PC-9 (cell line): ENCODE results near the gene PNMA6E. TPM values are rescaled to one million over a fixed set of nuclear protein-coding genes. Genes with fewer than 3 reads are reported as not detected.

ENCODE experiments used
- BruUV-seq: library from RNA; stranded (reverse); fragments of 400-500 nt; replicated peaks from 2 replicates; lab custom pipeline; 2021; lab: Mats Ljungman, UMichigan
- CTCF ChIA-PET: fragments of 300-600 bp; sonication (Branson Sonifier 250); formaldehyde crosslinking; loops from one replicate; lab custom pipeline; 2022; ENCODE audit warnings: antibody characterized with exemption; lab: Charles Lee
- POLR2A ChIA-PET: fragments of 300-600 bp; sonication (Branson Sonifier 250); formaldehyde crosslinking; loops from one replicate; lab custom pipeline; 2022; ENCODE audit warnings: antibody characterized with exemption; ENCODE audit not compliant: unreplicated experiment; lab: Charles Lee
- DNase-seq, 2 experiments: peaks; one replicate each; pipeline versions ENCODE4 v3.0.0 to v3.0.0-alpha.2; 2015 to 2022; ENCODE audit warnings: mixed read lengths in 1 of 2
- H2AFZ ChIP-seq: fragments of 200-600 bp; sonication (generic); 2 replicates; pipeline ENCODE4 v1.8.1; 2017; ENCODE audit warnings: antibody characterized with exemption
- H3F3A ChIP-seq: fragments of 200-600 bp; sonication (generic); 2 replicates; pipeline ENCODE4 v1.8.1; 2017; ENCODE audit warnings: antibody characterized with exemption, mild to moderate bottlenecking, low read depth; ENCODE audit not compliant: insufficient read depth
- H3K27ac ChIP-seq: fragments of 200-600 bp; sonication (generic); 2 replicates; pipeline ENCODE4 v1.6.1; 2016; ENCODE audit warnings: mixed run types
- H3K27me3 ChIP-seq: fragments of 200-600 bp; sonication (generic); 2 replicates; pipeline ENCODE4 v1.6.1; 2016; ENCODE audit warnings: low read depth, mixed run types; ENCODE audit not compliant: insufficient read depth
- H3K36me3 ChIP-seq: fragments of 200-600 bp; sonication (generic); 2 replicates; pipeline ENCODE4 v1.6.1; 2016; ENCODE audit warnings: low read depth, mixed run types
- H3K4me1 ChIP-seq: fragments of 200-600 bp; sonication (generic); replicated peaks from 2 replicates; pipeline ENCODE4 v1.6.1; 2016; ENCODE audit warnings: mixed run types; ENCODE audit not compliant: insufficient read depth
- H3K4me2 ChIP-seq: fragments of 200-600 bp; sonication (generic); 2 replicates; pipeline ENCODE4 v1.6.1; 2017; ENCODE audit warnings: mixed run types
- H3K4me3 ChIP-seq: fragments of 200-600 bp; sonication (generic); 2 replicates; pipeline ENCODE4 v1.6.1; 2016; ENCODE audit warnings: mixed run types
- H3K79me2 ChIP-seq: fragments of 200-600 bp; sonication (generic); 2 replicates; pipeline ENCODE4 v1.6.1; 2017; ENCODE audit warnings: low read depth, mixed run types
- H3K9me2 ChIP-seq: fragments of 200-600 bp; sonication (generic); 2 replicates; pipeline ENCODE4 v1.8.1; 2017; ENCODE audit warnings: mild to moderate bottlenecking; ENCODE audit not compliant: insufficient read depth
- H3K9me3 ChIP-seq: fragments of 200-600 bp; sonication (generic); 2 replicates; pipeline ENCODE4 v1.8.1; 2016; ENCODE audit warnings: low read depth; ENCODE audit not compliant: insufficient read depth
- H4K20me1 ChIP-seq: fragments of 200-600 bp; sonication (generic); 2 replicates; pipeline ENCODE4 v1.8.1; 2017; ENCODE audit not compliant: insufficient read depth
- EZH2 ChIP-seq: fragments of 200-600 bp; sonication (generic); IDR thresholded peaks from 2 replicates; pipeline ENCODE4 v1.8.0; 2017; ENCODE audit warnings: antibody characterized with exemption, low read depth
- intact Hi-C: fragments of 100-400 bp; cut with micrococcal nuclease; formaldehyde crosslinking; loops from one replicate; pipeline ENCODE4 v1.10.0; 2022; ENCODE audit not compliant: unreplicated experiment
- total RNA-seq: library from RNA; stranded (reverse); gene quantifications from 2 replicates; pipeline ENCODE4 v1.2.3, GENCODE V29; 2021
- TF ChIP-seq, protein P1 (sequence below): fragments of 200-600 bp; sonication (generic); conservative IDR thresholded peaks from 2 replicates; pipeline ENCODE4 v1.6.1; 2017; ENCODE audit warnings: mixed run types, antibody characterized with exemption, mild to moderate bottlenecking, moderate library complexity

The PNMA6E gene
- total RNA-seq, 1 experiment from 2014 or later = not detected

DNA sequence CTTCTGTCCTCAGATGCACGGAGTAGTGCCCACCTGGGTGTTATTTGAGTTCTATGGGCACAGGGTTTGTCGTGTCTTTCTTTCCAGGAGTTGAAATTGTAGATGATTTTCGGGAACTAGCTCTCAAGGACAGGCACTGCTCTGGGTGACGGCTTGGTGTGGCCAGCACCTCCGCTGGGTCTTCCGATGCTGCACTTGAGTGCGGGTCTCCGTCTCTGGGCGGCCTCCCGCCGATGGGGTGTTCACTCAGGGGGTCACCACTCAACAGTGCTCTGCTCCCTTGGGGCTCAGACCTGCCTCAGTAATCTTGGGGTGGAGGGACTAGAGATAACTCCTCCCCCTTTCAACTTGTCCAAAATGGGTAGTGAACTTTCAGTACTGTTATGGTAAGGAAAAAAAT lies 12.6 kb upstream of the PNMA6E start:
- no peak for DNase-seq
- Histone ChIP-seq H3K4me2 (no peak overlapping the region), H3K4me3 (no peak overlapping the region), H3K27ac (no peak overlapping the region), H3K79me2 (no peaks in the 10 kb centered on the region), H3K4me1 (no peaks in the 10 kb centered on the region), H4K20me1 (no peaks in the 10 kb centered on the region), H3F3A (no peaks in the 10 kb centered on the region), H3K36me3 (no peaks in the 10 kb centered on the region), H3K9me2 (no peaks in the 10 kb centered on the region), H2AFZ (no peak overlapping the region), H3K9me3 (no peaks in the 10 kb centered on the region), H3K27me3 (peaks cover 86% of the 10 kb centered on the region)
- CTCF ChIA-PET = no interaction called here
- BruUV-seq = no TSS peak
- intact Hi-C loops = no loop called here
- POLR2A ChIA-PET = no interaction called here
- no peak for TF ChIP-seq EZH2
- TF ChIP-seq, protein P1, sequence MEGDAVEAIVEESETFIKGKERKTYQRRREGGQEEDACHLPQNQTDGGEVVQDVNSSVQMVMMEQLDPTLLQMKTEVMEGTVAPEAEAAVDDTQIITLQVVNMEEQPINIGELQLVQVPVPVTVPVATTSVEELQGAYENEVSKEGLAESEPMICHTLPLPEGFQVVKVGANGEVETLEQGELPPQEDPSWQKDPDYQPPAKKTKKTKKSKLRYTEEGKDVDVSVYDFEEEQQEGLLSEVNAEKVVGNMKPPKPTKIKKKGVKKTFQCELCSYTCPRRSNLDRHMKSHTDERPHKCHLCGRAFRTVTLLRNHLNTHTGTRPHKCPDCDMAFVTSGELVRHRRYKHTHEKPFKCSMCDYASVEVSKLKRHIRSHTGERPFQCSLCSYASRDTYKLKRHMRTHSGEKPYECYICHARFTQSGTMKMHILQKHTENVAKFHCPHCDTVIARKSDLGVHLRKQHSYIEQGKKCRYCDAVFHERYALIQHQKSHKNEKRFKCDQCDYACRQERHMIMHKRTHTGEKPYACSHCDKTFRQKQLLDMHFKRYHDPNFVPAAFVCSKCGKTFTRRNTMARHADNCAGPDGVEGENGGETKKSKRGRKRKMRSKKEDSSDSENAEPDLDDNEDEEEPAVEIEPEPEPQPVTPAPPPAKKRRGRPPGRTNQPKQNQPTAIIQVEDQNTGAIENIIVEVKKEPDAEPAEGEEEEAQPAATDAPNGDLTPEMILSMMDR = no peak

GRCh38 chrX:153412746-153413720 lies 11.9 kb upstream of the PNMA6E start:
- TF ChIP-seq EZH2 = no peak
- TF ChIP-seq, protein P1 = no peak
- intact Hi-C loops = no loop called here
- Histone ChIP-seq H3K27ac (no peak overlapping the region), H3K27me3 (peaks cover 83% of the 10 kb centered on the region), H3K9me2 (no peaks in the 10 kb centered on the region), H3K79me2 (no peaks in the 10 kb centered on the region), H4K20me1 (no peaks in the 10 kb centered on the region), H3K4me1 (no peaks in the 10 kb centered on the region), H3K4me2 (no peak overlapping the region), H3K9me3 (no peaks in the 10 kb centered on the region), H3K36me3 (no peaks in the 10 kb centered on the region), H2AFZ (no peak overlapping the region), H3K4me3 (no peak overlapping the region), H3F3A (no peaks in the 10 kb centered on the region)
- POLR2A ChIA-PET = no interaction called here
- DNase-seq = no peak
- CTCF ChIA-PET = no interaction called here
- no TSS peak for BruUV-seq

DNA sequence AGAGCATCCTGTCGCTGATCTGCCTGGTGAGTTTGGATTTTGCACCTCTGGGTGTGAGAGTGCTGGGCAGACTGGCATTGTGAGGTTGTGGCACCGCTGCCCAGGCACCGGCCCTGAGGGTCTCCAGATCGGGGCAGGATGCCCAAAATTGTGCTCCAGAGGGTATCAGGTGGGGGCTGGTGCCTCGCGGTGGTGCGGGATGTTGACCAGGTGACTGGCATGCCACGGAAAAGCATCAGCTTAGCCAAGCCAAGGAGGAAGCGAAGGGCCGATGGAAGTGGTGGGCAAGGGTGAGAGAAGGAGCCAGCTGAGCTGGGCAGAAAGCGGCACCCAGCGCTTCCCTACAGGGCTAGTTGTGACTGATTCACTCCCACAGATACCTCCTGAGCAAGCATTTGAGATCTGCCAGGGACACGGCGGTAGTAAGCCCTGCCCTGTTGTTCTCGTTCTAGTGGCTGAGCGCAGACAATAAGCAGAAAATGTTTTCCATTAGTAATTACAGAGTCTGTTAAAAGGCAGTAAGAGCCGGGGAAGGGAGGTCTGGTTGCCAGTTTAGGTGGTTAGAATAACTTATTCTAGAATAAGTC lies 10.9 kb upstream of the PNMA6E start:
- Histone ChIP-seq H3K36me3 (no peaks in the 10 kb centered on the region), H3K4me2 (no peak overlapping the region), H3F3A (no peaks in the 10 kb centered on the region), H3K9me2 (no peaks in the 10 kb centered on the region), H3K9me3 (no peaks in the 10 kb centered on the region), H3K27ac (no peak overlapping the region), H2AFZ (no peak overlapping the region), H4K20me1 (no peaks in the 10 kb centered on the region), H3K79me2 (no peaks in the 10 kb centered on the region), H3K4me1 (no peaks in the 10 kb centered on the region), H3K27me3 (peaks cover 81% of the 10 kb centered on the region), H3K4me3 (no peak overlapping the region)
- intact Hi-C loops = no loop called here
- ChIA-PET POLR2A (no interaction called here), CTCF (no interaction called here)
- BruUV-seq = no TSS peak
- no peak for DNase-seq
- TF ChIP-seq, protein P1 = no peak
